CD4-positive, alpha-beta T cell treated with Interleukin-4 for 1 hour (primary cell): ENCODE measurements around the gene MYH11.
"Not testable (repeated sequence)": the region's sequence is repeated elsewhere in the genome, so short reads cannot be mapped to it uniquely, and the experiment has no call there.

Experiments
- DNase-seq, 2 donors: peaks; one replicate each; pipeline ENCODE4 v3.0.0-alpha.2; 2020 to 2022

MYH11 gene

GRCh38 chr16:15743657-15744056, 113.2 kb downstream of the MYH11 start:
- DNase-seq: no peak

- no peak for DNase-seq
Measured at GRCh38 chr16:15742716-15743115, 114.1 kb downstream of the MYH11 start.

- DNase-seq: no peak
Measured at GRCh38 chr16:15741207-15741871, 115.5 kb downstream of the MYH11 start.

GRCh38 chr16:15739950-15740349, 116.9 kb downstream of the MYH11 start:
- DNase-seq: no peak

- DNase-seq: no peak
Measured at GRCh38 chr16:15739464-15739863, 117.4 kb downstream of the MYH11 start.

GRCh38 chr16:15737140-15737644, 119.6 kb downstream of the MYH11 start:
- DNase-seq: no peak

GRCh38 chr16:15736529-15736928, 120.3 kb downstream of the MYH11 start:
- DNase-seq: no peak

- no peak for DNase-seq
Measured at GRCh38 chr16:15735610-15736009, 121.2 kb downstream of the MYH11 start.

GRCh38 chr16:15732416-15732815, 124.4 kb downstream of the MYH11 start:
- no peak for DNase-seq

- no peak for DNase-seq
Measured at GRCh38 chr16:15729152-15729551, 127.7 kb downstream of the MYH11 start.

GRCh38 chr16:15727697-15728096, 129.1 kb downstream of the MYH11 start:
- not testable (repeated sequence) for DNase-seq

- DNase-seq: no peak
Measured at GRCh38 chr16:15726715-15727114, 130.1 kb downstream of the MYH11 start.

GRCh38 chr16:15725641-15726240, 131.1 kb downstream of the MYH11 start:
- DNase-seq: no peak

GRCh38 chr16:15723808-15724207, 133.0 kb downstream of the MYH11 start:
- no peak for DNase-seq

- no peak for DNase-seq
Measured at GRCh38 chr16:15721018-15721417, 135.8 kb downstream of the MYH11 start.

GRCh38 chr16:15716694-15717447, 140.0 kb downstream of the MYH11 start:
- no peak for DNase-seq

- no peak for DNase-seq
Measured at GRCh38 chr16:15715221-15715620, 141.6 kb downstream of the MYH11 start.

GRCh38 chr16:15714393-15715172, 142.2 kb downstream of the MYH11 start:
- DNase-seq: no peak

GRCh38 chr16:15708997-15709396, 147.8 kb downstream of the MYH11 start:
- no peak for DNase-seq

GRCh38 chr16:15708096-15708495, 148.7 kb downstream of the MYH11 start:
- no peak for DNase-seq

GRCh38 chr16:15707332-15707731, 149.5 kb downstream of the MYH11 start:
- no peak for DNase-seq

GRCh38 chr16:15705064-15705565, 151.7 kb downstream of the MYH11 start:
- DNase-seq: no peak

GRCh38 chr16:15704545-15704987, 152.3 kb downstream of the MYH11 start:
- peak; percentile 72 to 76 for DNase-seq
